GM19397 (cell line): Measurements from ENCODE around the gene OR51B6.
"Not testable (repeated sequence)": the region's sequence is repeated elsewhere in the genome, so short reads cannot be mapped to it uniquely, and the experiment has no call there.

Source experiments
- ATAC-seq: cut with Tn5 transposase; IDR thresholded peaks from one replicate; pipeline ENCODE4 v1.9.1; 2021; ENCODE audit warnings: mild to moderate bottlenecking, moderate library complexity; ENCODE audit not compliant: unreplicated experiment

OR51B6 gene

GRCh38 chr11:5363679-5364078 is 12.4 kb downstream of the OR51B6 start:
- ATAC-seq, result no peak

GRCh38 chr11:5364214-5364613 is 12.9 kb downstream of the OR51B6 start:
- ATAC-seq, result no peak

GRCh38 chr11:5366365-5366764 is 15.1 kb downstream of the OR51B6 start:
- ATAC-seq, result not testable (repeated sequence)

GRCh38 chr11:5366856-5367255 is 15.5 kb downstream of the OR51B6 start:
- ATAC-seq, result no peak

- no peak for ATAC-seq
Measured at GRCh38 chr11:5367448-5368074, 16.3 kb downstream of the OR51B6 start.

- no peak for ATAC-seq
Measured at GRCh38 chr11:5368502-5369043, 17.3 kb downstream of the OR51B6 start.

GRCh38 chr11:5369789-5370188 is 18.5 kb downstream of the OR51B6 start:
- ATAC-seq, result peak; percentile 54

GRCh38 chr11:5380740-5381342 is 29.5 kb downstream of the OR51B6 start:
- ATAC-seq, result peak; percentile 89

GRCh38 chr11:5383576-5383975 is 32.3 kb downstream of the OR51B6 start, which contains the start of gene OR51M1:
Gene OR51M1 (plus strand): TSS chr11:5383812. CDS start chr11:5389399, 5,587 bp downstream.
- ATAC-seq, result no peak

GRCh38 chr11:5384335-5384734 is 33.0 kb downstream of the OR51B6 start:
- ATAC-seq, result no peak

- no peak for ATAC-seq
Measured at GRCh38 chr11:5390210-5390609, 38.9 kb downstream of the OR51B6 start.

- no peak for ATAC-seq
Measured at GRCh38 chr11:5394091-5394490, 42.8 kb downstream of the OR51B6 start.

GRCh38 chr11:5398936-5399335 is 47.6 kb downstream of the OR51B6 start:
- ATAC-seq, result no peak
